HCT116 (cell line): Measurements from ENCODE around the gene NFKBIZ. TPM values are rescaled to one million over a fixed set of nuclear protein-coding genes. Genes with fewer than 3 reads are reported as not detected.
A peak's percentile ranks its signal among the peaks of the same experiment; 100 is the strongest.

Source experiments
- ATAC-seq: fragments of 200-7000 bp; cut with Tn5 transposase; 2 replicates; pipeline ENCODE4 v1.9.1; 2020; ENCODE audit warnings: mild to moderate bottlenecking, moderate library complexity
- BruUV-seq: library from RNA; stranded (reverse); fragments of 400-500 nt; replicated peaks from 2 replicates; lab custom pipeline; 2021; lab: Mats Ljungman, UMichigan
- CTCF ChIA-PET: fragments of 300-600 bp; sonication (Branson Sonifier 250); formaldehyde crosslinking; loops from one replicate; lab custom pipeline; 2021; ENCODE audit warnings: antibody characterized with exemption; lab: Charles Lee
- POLR2A ChIA-PET: fragments of 300-600, 350-600 bp; sonication (Branson Sonifier 250); formaldehyde crosslinking; loops from one replicate; lab custom pipeline; 2021; ENCODE audit warnings: antibody characterized with exemption; lab: Charles Lee
- RAD21 ChIA-PET, 2 experiments: fragments of 300-600 bp; sonication (Branson Sonifier 250); formaldehyde crosslinking; loops; one replicate each; lab custom pipeline; 2023; ENCODE audit warnings: low total read pairs in 2 of 2; ENCODE audit not compliant: uncharacterized antibody in 2 of 2, unreplicated experiment in 2 of 2, low non-redundant PET in 1 of 2; lab: Charles Lee
- DNase-seq: peaks from one replicate; pipeline ENCODE4 v3.0.0-alpha.2; 2010; ENCODE audit warnings: low read depth, low spot score
- H2AFZ ChIP-seq: fragments of 200-600 bp; shearing (Covaris generic), sonication (generic); 2 replicates; pipeline ENCODE4 v1.6.1; 2017; ENCODE audit warnings: low read depth, mixed run types, mixed read lengths, antibody characterized with exemption, low read length; ENCODE audit not compliant: poor library complexity, severe bottlenecking
- H3K27ac ChIP-seq: 2 replicates; pipeline ENCODE4 v1.5.1; 2012; ENCODE audit warnings: low read depth, low read length
- H3K27me3 ChIP-seq: fragments of 200-600 bp; sonication (generic); 2 replicates; pipeline ENCODE4 v1.6.1; 2016; ENCODE audit warnings: mixed run types, low read length, mixed read lengths; ENCODE audit not compliant: insufficient read depth
- H3K36me3 ChIP-seq, 2 experiments: fragments of 200-500 bp in 1 of 2; fragments of 200-600 bp in 1 of 2; sonication (Bioruptor generic) in 1 of 2; sonication (generic) in 1 of 2; 2 replicates each; pipeline versions ENCODE4 v1.5.1 to v1.6.1; 2014 to 2016; ENCODE audit warnings: low read length in 2 of 2, inconsistent platforms in 1 of 2, mixed read lengths in 1 of 2, mixed run types in 1 of 2; ENCODE audit not compliant: insufficient read depth in 2 of 2, control insufficient read depth in 1 of 2
- H3K4me1 ChIP-seq, 2 experiments: fragments of 200-600 bp in 1 of 2; sonication (generic) in 1 of 2; 2 replicates each; pipeline versions ENCODE4 v1.5.1 to v1.6.1; 2012 to 2017; ENCODE audit warnings: low read length in 2 of 2, inconsistent platforms in 1 of 2, mild to moderate bottlenecking in 1 of 2, mixed read lengths in 1 of 2, mixed run types in 1 of 2, moderate library complexity in 1 of 2; ENCODE audit not compliant: insufficient read depth in 2 of 2, control insufficient read depth in 1 of 2
- H3K4me2 ChIP-seq: fragments of 200-600 bp; sonication (generic); 2 replicates; pipeline ENCODE4 v1.6.1; 2017; ENCODE audit warnings: mixed run types, low read length, mixed read lengths
- H3K4me3 ChIP-seq, 2 experiments: fragments of 200-600 bp in 1 of 2; sonication (generic) in 1 of 2; replicated peaks in 1 of 2; 2 replicates each; pipeline ENCODE4 v1.5.1; 2011 to 2016; ENCODE audit warnings: low read length in 2 of 2, control low read depth in 1 of 2, low read depth in 1 of 2, mild to moderate bottlenecking in 1 of 2, mixed read lengths in 1 of 2, mixed run types in 1 of 2
- H3K79me2 ChIP-seq: fragments of 200-600 bp; sonication (generic); 2 replicates; pipeline ENCODE4 v1.6.1; 2017; ENCODE audit warnings: mild to moderate bottlenecking, mixed run types, low read length, moderate library complexity, mixed read lengths; ENCODE audit not compliant: insufficient read depth
- H3K9ac ChIP-seq: fragments of 200-600 bp; sonication (generic); 2 replicates; pipeline ENCODE4 v1.6.1; 2016; ENCODE audit warnings: low read length, mixed read lengths
- H3K9me2 ChIP-seq: fragments of 200-600 bp; sonication (generic), shearing (Covaris generic); 2 replicates; pipeline ENCODE4 v1.6.1; 2017; ENCODE audit warnings: mixed run types, mild to moderate bottlenecking, moderate library complexity; ENCODE audit not compliant: insufficient read depth
- H3K9me3 ChIP-seq, 2 experiments: fragments of 200-500 bp in 1 of 2; fragments of 200-600 bp in 1 of 2; sonication (Bioruptor generic) in 1 of 2; sonication (generic) in 1 of 2; 2 replicates each; pipeline ENCODE4 v1.6.1; 2014 to 2017; ENCODE audit warnings: low read length in 2 of 2, mixed read lengths in 2 of 2, inconsistent platforms in 1 of 2, low read depth in 1 of 2, mild to moderate bottlenecking in 1 of 2, mixed run types in 1 of 2, moderate library complexity in 1 of 2; ENCODE audit not compliant: control insufficient read depth in 1 of 2, insufficient read depth in 1 of 2
- H4K20me1 ChIP-seq: fragments of 200-600 bp; sonication (generic), shearing (Covaris generic); 2 replicates; pipeline ENCODE4 v1.6.1; 2017; ENCODE audit warnings: mixed run types, mild to moderate bottlenecking, moderate library complexity; ENCODE audit not compliant: insufficient read depth
- CBX3 ChIP-seq: IDR thresholded peaks from 2 replicates; pipeline ENCODE4 v1.6.1; 2012; ENCODE audit warnings: low read depth
- EGR1 ChIP-seq: IDR thresholded peaks from 2 replicates; pipeline ENCODE4 v1.6.1; 2012; ENCODE audit warnings: low read depth
- ELF1 ChIP-seq: IDR thresholded peaks from 2 replicates; pipeline ENCODE4 v1.6.1; 2012; ENCODE audit warnings: low read depth, borderline replicate concordance
- EZH2 ChIP-seq: fragments of 200-600 bp; sonication (generic); IDR thresholded peaks from 2 replicates; pipeline ENCODE4 v1.6.1; 2017; ENCODE audit warnings: antibody characterized with exemption, mixed run types
- FOSL1 ChIP-seq: IDR thresholded peaks from 2 replicates; pipeline ENCODE4 v1.6.1; 2012; ENCODE audit warnings: low read depth
- JUND ChIP-seq: IDR thresholded peaks from 2 replicates; pipeline ENCODE4 v1.6.1; 2012
- MAX ChIP-seq: IDR thresholded peaks from 2 replicates; pipeline ENCODE4 v1.6.1; 2012
- POLR2A ChIP-seq: IDR thresholded peaks from 2 replicates; pipeline ENCODE4 v1.7.0; 2011; ENCODE audit warnings: borderline replicate concordance; ENCODE audit not compliant: insufficient read depth, insufficient read length; ENCODE audit errors: extremely low read depth
- POLR2AphosphoS5 ChIP-seq: IDR thresholded peaks from 2 replicates; pipeline ENCODE4 v1.6.1; 2011; ENCODE audit warnings: mild to moderate bottlenecking, low read depth, low read length, moderate library complexity
- RAD21 ChIP-seq: IDR thresholded peaks from 2 replicates; pipeline ENCODE4 v1.6.1; 2012; ENCODE audit warnings: low read depth, mild to moderate bottlenecking
- SIN3A ChIP-seq: IDR thresholded peaks from 2 replicates; pipeline ENCODE4 v1.6.1; 2012; ENCODE audit warnings: low read depth
- SP1 ChIP-seq: IDR thresholded peaks from 2 replicates; pipeline ENCODE4 v1.6.1; 2012; ENCODE audit warnings: low read depth
- SRF ChIP-seq: IDR thresholded peaks from 2 replicates; pipeline ENCODE4 v1.6.1; 2012; ENCODE audit warnings: low read depth
- YY1 ChIP-seq: IDR thresholded peaks from 2 replicates; pipeline ENCODE4 v1.6.1; 2011; ENCODE audit warnings: low read length, low read depth, moderate library complexity, mild to moderate bottlenecking; ENCODE audit not compliant: insufficient replicate concordance; ENCODE audit errors: extremely low read depth
- ZBTB33 ChIP-seq: IDR thresholded peaks from 2 replicates; pipeline ENCODE4 v1.6.1; 2011; ENCODE audit warnings: mild to moderate bottlenecking, low read length, moderate library complexity; ENCODE audit not compliant: insufficient replicate concordance; ENCODE audit errors: extremely low read depth
- intact Hi-C: fragments of 100-400 bp; cut with micrococcal nuclease; formaldehyde crosslinking; loops from 2 replicates; pipeline ENCODE4 v1.10.0; 2022
- total RNA-seq: library from RNA; stranded (reverse); gene quantifications from one replicate; pipeline ENCODE4 v1.2.1, GENCODE V29; 2021; ENCODE audit not compliant: unreplicated experiment
- TF ChIP-seq, protein P1 (sequence below): IDR thresholded peaks from 2 replicates; pipeline ENCODE4 v1.6.1; 2012

NFKBIZ gene
- total RNA-seq, 1 experiment from 2014 or later: 12.2 TPM

DNA sequence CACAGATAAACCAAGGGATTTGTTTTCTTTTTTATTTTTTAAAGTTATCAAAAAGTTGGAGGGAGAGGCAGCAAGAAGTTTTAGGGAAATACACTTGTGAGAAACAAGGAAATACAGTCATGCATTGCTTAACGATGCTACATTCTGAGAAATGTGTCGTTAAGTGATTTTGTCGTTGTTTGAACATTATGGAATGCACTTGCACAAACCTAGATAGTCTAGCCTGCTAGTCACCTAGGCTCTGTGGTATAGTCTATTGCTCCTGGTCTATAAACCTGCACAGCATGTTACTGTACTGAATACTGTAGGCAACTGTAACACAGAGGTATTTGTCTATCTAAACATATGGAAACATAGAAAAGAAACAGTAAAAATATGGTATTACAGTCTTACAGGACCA is 2.0 kb upstream of the NFKBIZ start:
- no TSS peak for BruUV-seq
- RAD21 ChIA-PET: no interaction called here
- Histone ChIP-seq H3K4me3 (no peak overlapping the region), H3K9ac (no peak overlapping the region), H3K79me2 (peaks cover 26% of the 10 kb centered on the region), H3K9me3 (no peaks in the 10 kb centered on the region), H3K27me3 (no peaks in the 10 kb centered on the region), H3K4me1 (peaks cover 12 to 28% of the 10 kb centered on the region in 2 experiments), H2AFZ (no peak overlapping the region), H3K4me2 (no peak overlapping the region), H3K9me2 (no peaks in the 10 kb centered on the region), H3K36me3 (peaks cover 0 to 2% of the 10 kb centered on the region in 2 experiments; a peak in 1 of 4 replicates), H4K20me1 (no peaks in the 10 kb centered on the region), H3K27ac (no peak overlapping the region)
- POLR2A ChIA-PET: interaction anchor here (1.4 to 2.9 kb wide), 2 partner anchors 20 to 377 kb away, joined by 3 to 18 read pairs; no protein-coding TSS in a partner anchor
- no peak for TF ChIP-seq POLR2AphosphoS5
- no peak for TF ChIP-seq CBX3
- TF ChIP-seq JUND: no peak
- TF ChIP-seq EGR1: no peak
- TF ChIP-seq POLR2A: no peak
- no peak for TF ChIP-seq SIN3A
- no peak for TF ChIP-seq SP1
- TF ChIP-seq, protein P1, sequence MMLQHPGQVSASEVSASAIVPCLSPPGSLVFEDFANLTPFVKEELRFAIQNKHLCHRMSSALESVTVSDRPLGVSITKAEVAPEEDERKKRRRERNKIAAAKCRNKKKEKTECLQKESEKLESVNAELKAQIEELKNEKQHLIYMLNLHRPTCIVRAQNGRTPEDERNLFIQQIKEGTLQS: no peak
- TF ChIP-seq RAD21: no peak
- TF ChIP-seq ELF1: no peak
- no peak for TF ChIP-seq YY1
- TF ChIP-seq MAX: no peak
- CTCF ChIA-PET: no interaction called here
- intact Hi-C loops: no loop called here
- ATAC-seq: no peak
- no peak for DNase-seq

DNA sequence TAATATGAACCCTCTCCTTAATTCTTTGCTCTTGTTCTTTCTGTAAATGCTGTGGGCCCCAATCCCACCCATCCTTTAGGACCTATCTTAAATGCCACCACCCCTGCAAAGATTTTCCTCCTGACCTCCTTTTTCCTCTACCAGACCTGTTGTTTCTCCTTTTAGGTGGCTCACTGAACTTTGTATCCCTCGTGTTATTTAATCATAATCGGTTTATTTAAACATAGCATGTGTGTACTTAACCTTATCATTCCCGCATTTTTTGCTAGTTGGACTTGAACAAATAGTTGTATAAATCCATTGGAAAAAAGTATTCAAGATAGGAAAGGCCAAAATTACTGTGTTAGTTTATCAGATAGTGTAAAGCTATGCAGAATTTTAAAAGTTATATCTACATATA is 988 bp upstream of the NFKBIZ start:
- Histone ChIP-seq H3K9me2 (no peaks in the 10 kb centered on the region), H3K27me3 (no peaks in the 10 kb centered on the region), H3K79me2 (peaks cover 26% of the 10 kb centered on the region), H3K36me3 (peaks cover 8 to 9% of the 10 kb centered on the region in 2 experiments; a peak in 3 of 4 replicates), H3K9ac (peak overlapping the region; percentile 72), H3K4me2 (peak overlapping the region; percentile 90), H4K20me1 (no peaks in the 10 kb centered on the region), H3K9me3 (no peaks in the 10 kb centered on the region), H3K27ac (peak overlapping the region; percentile 51), H3K4me3 (peak overlapping the region in 1 of 2 experiments; percentile 87; a peak in 3 of 4 replicates), H2AFZ (peak overlapping the region; percentile 80), H3K4me1 (peaks cover 9 to 23% of the 10 kb centered on the region in 2 experiments)
- no peak for DNase-seq
- POLR2A ChIA-PET: interaction anchor here (1.1 to 2.9 kb wide), 9 partner anchors 9 to 377 kb away, joined by 3 to 18 read pairs (median 8); no protein-coding TSS in a partner anchor
- no peak for ATAC-seq
- intact Hi-C loops: loop anchor here (2.0 kb wide), 1 partner anchor 22 kb away; no protein-coding TSS in a partner anchor
- RAD21 ChIA-PET: no interaction called here
- no TSS peak for BruUV-seq
- CTCF ChIA-PET: no interaction called here
- TF ChIP-seq FOSL1 (no peak), EZH2 (no peak), ZBTB33 (no peak), SRF (no peak)
